ENCODE results near the gene PTCRA.

GRCh38 chr6:42871711-42872110 lies 44.1 kb upstream of the PTCRA start:
- TF ChIP-seq CTCF (IDR thresholded peaks at IDR 0.05) = no peak
- TF ChIP-seq POLR2AphosphoS5 (IDR thresholded peaks at IDR 0.05) = no peak
